Mesothelial cell of epicardium (in vitro differentiated cells): ENCODE results near the gene FRMPD2. TPM values are rescaled to one million over a fixed set of nuclear protein-coding genes. Genes with fewer than 3 reads are reported as not detected.

ENCODE experiments used
- DNase-seq, 2 experiments: peaks; one replicate each; pipeline ENCODE4 v3.0.0; 2021; ENCODE audit warnings: low spot score in 2 of 2; ENCODE audit not compliant: unreplicated experiment in 2 of 2
- H3K27ac Mint-ChIP-seq: 2 replicates; pipeline ENCODE4 v1.8.0; 2021; ENCODE audit warnings: mixed read lengths
- H3K27me3 Mint-ChIP-seq: 2 replicates; pipeline ENCODE4 v1.8.0; 2021; ENCODE audit warnings: low read depth, mixed read lengths
- H3K36me3 Mint-ChIP-seq: 2 replicates; pipeline ENCODE4 v1.8.0; 2021; ENCODE audit warnings: mixed read lengths
- H3K4me1 Mint-ChIP-seq: 2 replicates; pipeline ENCODE4 v1.8.0; 2021; ENCODE audit warnings: mixed read lengths
- H3K4me3 Mint-ChIP-seq: 2 replicates; pipeline ENCODE4 v1.8.0; 2021; ENCODE audit warnings: mild to moderate bottlenecking, moderate library complexity, mixed read lengths
- H3K9me3 Mint-ChIP-seq: 2 replicates; pipeline ENCODE4 v1.8.0; 2021; ENCODE audit warnings: mixed read lengths
- CTCF ChIP-seq: fragments of 200-600 bp; sonication (generic); IDR thresholded peaks from one replicate; pipeline ENCODE4 v1.5.0; 2021; ENCODE audit warnings: antibody characterized with exemption; ENCODE audit not compliant: unreplicated experiment
- total RNA-seq: library from RNA; stranded (reverse); gene quantifications from 3 replicates; pipeline ENCODE4 v1.2.1, GENCODE V29; 2021

FRMPD2 gene
- total RNA-seq, 1 donor from 2014 or later, result 0.18 TPM

DNA sequence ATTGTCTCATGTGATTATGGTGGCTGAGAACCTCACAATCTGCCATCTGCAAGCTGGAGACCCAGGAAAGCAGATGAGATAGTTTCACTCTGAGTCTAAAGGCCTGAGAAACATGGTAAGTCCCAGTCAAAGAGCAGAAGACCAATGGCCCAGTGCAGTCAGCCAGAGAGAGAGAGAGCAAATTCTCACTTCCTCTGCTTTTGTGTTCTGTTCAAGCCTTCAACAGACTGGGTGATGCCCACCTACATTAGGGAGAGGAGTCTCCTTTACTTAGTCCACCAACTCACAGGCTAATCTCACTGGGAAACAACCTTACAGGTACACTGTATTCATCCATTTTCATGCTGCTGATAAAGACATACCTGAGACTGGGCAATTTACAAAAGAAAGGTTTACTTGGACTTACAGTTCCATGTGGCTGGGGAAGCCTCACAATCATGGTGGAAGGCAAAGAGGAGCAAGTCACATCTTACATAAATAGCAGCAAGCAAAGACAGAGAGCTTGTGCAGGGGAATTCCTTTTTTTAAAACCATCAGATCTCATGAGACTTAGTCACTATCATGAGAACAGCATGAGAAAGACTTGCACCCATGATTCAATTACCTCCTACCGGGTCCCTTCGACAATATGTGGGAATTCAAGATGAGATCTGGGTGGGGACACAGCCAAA lies 4.7 kb upstream of the FRMPD2 start:
- Mint-ChIP-seq H3K4me1 (no peaks in the 10 kb centered on the region), H3K4me3 (no peak overlapping the region), H3K27me3 (peaks cover 3% of the 10 kb centered on the region), H3K9me3 (peaks cover 31% of the 10 kb centered on the region), H3K27ac (no peak overlapping the region), H3K36me3 (no peaks in the 10 kb centered on the region)
- DNase-seq, result no peak
- TF ChIP-seq CTCF, result no peak

DNA sequence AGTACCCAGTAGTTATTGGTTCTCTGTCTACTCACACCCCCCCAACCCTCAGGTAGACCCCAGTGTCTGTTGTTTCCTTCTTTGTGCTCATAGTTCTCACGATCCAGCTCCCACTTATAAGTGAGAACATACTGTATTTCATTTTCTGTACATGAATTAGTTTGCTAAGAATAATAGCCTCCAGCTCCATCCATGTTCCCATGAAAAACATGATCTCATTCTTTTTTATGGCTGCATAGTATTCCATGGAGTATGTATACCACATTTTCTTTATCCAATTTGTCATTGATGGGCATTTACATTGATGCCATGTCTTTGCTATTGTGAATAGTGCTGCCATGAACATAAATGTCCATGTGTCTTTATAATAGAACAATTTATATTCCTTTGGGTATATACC lies 2.6 kb upstream of the FRMPD2 start:
- H3K36me3 Mint-ChIP-seq, result no peaks in the 10 kb centered on the region
- no peak overlapping the region for H3K4me3 Mint-ChIP-seq
- peaks cover 17% of the 10 kb centered on the region for H3K9me3 Mint-ChIP-seq
- H3K4me1 Mint-ChIP-seq, result no peaks in the 10 kb centered on the region
- no peak for TF ChIP-seq CTCF
- peaks cover 3% of the 10 kb centered on the region for H3K27me3 Mint-ChIP-seq
- H3K27ac Mint-ChIP-seq, result no peak overlapping the region
- no peak for DNase-seq

DNA sequence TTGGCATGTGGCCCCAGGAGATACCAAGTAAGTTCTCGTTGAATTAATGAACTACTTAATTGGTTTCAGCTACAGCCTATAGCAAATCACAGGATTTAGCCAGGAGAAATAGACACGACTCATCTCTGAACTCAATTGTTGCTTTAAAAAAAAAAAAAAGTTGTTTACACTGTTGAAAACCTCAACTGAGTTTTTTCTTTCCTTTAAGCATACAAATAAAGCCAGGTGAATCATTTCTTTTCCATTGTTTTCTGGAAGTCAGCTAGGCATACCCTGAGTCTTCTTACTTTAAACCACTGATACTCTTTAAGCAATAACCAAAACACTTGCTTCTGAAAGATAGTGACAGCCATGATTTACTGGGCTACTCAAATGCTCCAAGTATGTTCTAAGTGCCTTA lies 755 bp downstream of the FRMPD2 start:
- peaks cover 4% of the 10 kb centered on the region for H3K9me3 Mint-ChIP-seq
- no peak for DNase-seq
- H3K27ac Mint-ChIP-seq, result no peak overlapping the region
- no peak overlapping the region for H3K4me3 Mint-ChIP-seq
- H3K4me1 Mint-ChIP-seq, result no peaks in the 10 kb centered on the region
- no peaks in the 10 kb centered on the region for H3K36me3 Mint-ChIP-seq
- TF ChIP-seq CTCF, result no peak
- H3K27me3 Mint-ChIP-seq, result peaks cover 6% of the 10 kb centered on the region

DNA sequence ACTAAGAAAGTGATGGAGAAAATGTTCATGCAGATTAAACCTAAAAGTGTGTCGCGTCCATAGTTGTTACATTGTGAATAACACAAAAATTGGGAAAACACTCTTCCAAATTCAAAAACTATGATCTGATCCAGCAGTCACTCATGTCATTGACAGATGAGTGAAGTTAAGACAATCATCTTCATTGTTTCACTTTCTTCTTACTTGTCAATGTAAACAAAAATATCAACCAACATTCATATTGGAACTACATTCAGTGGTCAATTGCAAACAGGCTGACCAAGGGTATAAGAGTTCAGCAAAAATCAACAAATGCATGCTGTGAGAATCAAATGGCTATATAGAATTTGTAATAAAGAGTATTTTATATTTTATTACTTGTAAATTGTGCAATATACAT lies 1.8 kb downstream of the FRMPD2 start:
- Mint-ChIP-seq H3K27ac (no peak overlapping the region), H3K4me1 (no peaks in the 10 kb centered on the region)

GRCh38 chr10:48271047-48271730 lies 3.3 kb downstream of the FRMPD2 start:
- no peak for DNase-seq
- Mint-ChIP-seq H3K36me3 (no peaks in the 10 kb centered on the region), H3K4me3 (no peak overlapping the region), H3K27ac (no peak overlapping the region), H3K27me3 (peaks cover 8% of the 10 kb centered on the region), H3K4me1 (no peaks in the 10 kb centered on the region), H3K9me3 (peaks cover 10% of the 10 kb centered on the region)
- no peak for TF ChIP-seq CTCF

More for the DNA sequence above, 1.8 kb downstream of the FRMPD2 start:
- no peak for DNase-seq
- Mint-ChIP-seq H3K9me3 (peaks cover 3% of the 10 kb centered on the region), H3K4me3 (no peak overlapping the region), H3K27me3 (peaks cover 6% of the 10 kb centered on the region), H3K36me3 (no peaks in the 10 kb centered on the region)
- no peak for TF ChIP-seq CTCF
